ENCODE results near the gene CACNA1B. TPM values are rescaled to one million over a fixed set of nuclear protein-coding genes. Genes with fewer than 3 reads are reported as not detected.

The CACNA1B gene
- total and polyA plus RNA-seq, 8 donors = 0.16 to 1.3 (median 0.31) TPM

GRCh38 chr9:138071292-138071691 lies 193.7 kb downstream of the CACNA1B start:
- no peaks in the 10 kb centered on the region for H3K9me3 ChIP-seq
- peak in 1 of 6 donors; percentile 25 for DNase-seq
- intact Hi-C loops (cut with DNase I) = no loop called here
- no peak for TF ChIP-seq CTCF (IDR thresholded peaks at IDR 0.05)
- FAIRE-seq = no peak
- H3K4me1 ChIP-seq = no peaks in the 10 kb centered on the region
- no peak overlapping the region for H3K27ac ChIP-seq
- WGBS, 2 donors = 67 to 77% methylated on average over 14 of the region's 14 CpGs
- H3K4me3 ChIP-seq = no peak overlapping the region
- H3K27me3 ChIP-seq = no peaks in the 10 kb centered on the region
- no peaks in the 10 kb centered on the region for H3K36me3 ChIP-seq
- no peak for ATAC-seq

GRCh38 chr9:138071731-138072130 lies 194.1 kb downstream of the CACNA1B start:
- WGBS, 2 donors = 64 to 82% methylated on average over 6 of the region's 6 CpGs
- intact Hi-C loops (cut with DNase I) = no loop called here
- no peaks in the 10 kb centered on the region for H3K9me3 ChIP-seq
- H3K4me1 ChIP-seq = no peaks in the 10 kb centered on the region
- H3K36me3 ChIP-seq = no peaks in the 10 kb centered on the region
- no peak for TF ChIP-seq CTCF (IDR thresholded peaks at IDR 0.05)
- DNase-seq = peak in 1 of 6 donors; percentile 27
- ATAC-seq = no peak
- no peak overlapping the region for H3K27ac ChIP-seq
- H3K27me3 ChIP-seq = no peaks in the 10 kb centered on the region
- no peak for FAIRE-seq
- no peak overlapping the region for H3K4me3 ChIP-seq

- H3K27me3 ChIP-seq = no peaks in the 10 kb centered on the region
- H3K27ac ChIP-seq = no peak overlapping the region
- WGBS, 2 donors = 55 to 59% methylated on average over 12 of the region's 12 CpGs
- no peak for FAIRE-seq
- H3K4me3 ChIP-seq = no peak overlapping the region
- peak in 1 of 6 donors; percentile 32 for DNase-seq
- no peaks in the 10 kb centered on the region for H3K36me3 ChIP-seq
- no peak for ATAC-seq
- intact Hi-C loops (cut with DNase I) = no loop called here
- no peak for TF ChIP-seq CTCF (IDR thresholded peaks at IDR 0.05)
- H3K4me1 ChIP-seq = no peaks in the 10 kb centered on the region
- no peaks in the 10 kb centered on the region for H3K9me3 ChIP-seq
Measured at GRCh38 chr9:138072161-138072842, 194.7 kb downstream of the CACNA1B start.

- ATAC-seq = no peak
Measured at GRCh38 chr9:138072897-138073296, 195.3 kb downstream of the CACNA1B start.

More at GRCh38 chr9:138072897-138073296, 195.3 kb downstream of the CACNA1B start:
- Histone ChIP-seq H3K4me1 (no peaks in the 10 kb centered on the region), H3K27ac (no peak overlapping the region), H3K4me3 (no peak overlapping the region), H3K36me3 (no peaks in the 10 kb centered on the region), H3K27me3 (no peaks in the 10 kb centered on the region), H3K9me3 (no peaks in the 10 kb centered on the region)
- no peak for TF ChIP-seq CTCF (IDR thresholded peaks at IDR 0.05)
- DNase-seq (peak in 1 of 6 donors; percentile 42), FAIRE-seq (no peak)
- intact Hi-C loops (cut with DNase I) = no loop called here
- WGBS, 2 donors = 52 to 55% methylated on average over 9 of the region's 9 CpGs

Measured in pancreas (tissue), 10 donors.